PC-9 (cell line): ENCODE measurements around the gene CSH2. TPM values are rescaled to one million over a fixed set of nuclear protein-coding genes. Genes with fewer than 3 reads are reported as not detected.
"Not testable (repeated sequence)": the region's sequence is repeated elsewhere in the genome, so short reads cannot be mapped to it uniquely, and the experiment has no call there.

ENCODE experiments used
- BruUV-seq: library from RNA; stranded (reverse); fragments of 400-500 nt; replicated peaks from 2 replicates; lab custom pipeline; 2021; lab: Mats Ljungman, UMichigan
- CTCF ChIA-PET: fragments of 300-600 bp; sonication (Branson Sonifier 250); formaldehyde crosslinking; loops from one replicate; lab custom pipeline; 2022; ENCODE audit warnings: antibody characterized with exemption; lab: Charles Lee
- POLR2A ChIA-PET: fragments of 300-600 bp; sonication (Branson Sonifier 250); formaldehyde crosslinking; loops from one replicate; lab custom pipeline; 2022; ENCODE audit warnings: antibody characterized with exemption; ENCODE audit not compliant: unreplicated experiment; lab: Charles Lee
- DNase-seq, 2 experiments: peaks; one replicate each; pipeline versions ENCODE4 v3.0.0 to v3.0.0-alpha.2; 2015 to 2022; ENCODE audit warnings: mixed read lengths in 1 of 2
- H2AFZ ChIP-seq: fragments of 200-600 bp; sonication (generic); 2 replicates; pipeline ENCODE4 v1.8.1; 2017; ENCODE audit warnings: antibody characterized with exemption
- H3F3A ChIP-seq: fragments of 200-600 bp; sonication (generic); 2 replicates; pipeline ENCODE4 v1.8.1; 2017; ENCODE audit warnings: antibody characterized with exemption, mild to moderate bottlenecking, low read depth; ENCODE audit not compliant: insufficient read depth
- H3K27ac ChIP-seq: fragments of 200-600 bp; sonication (generic); 2 replicates; pipeline ENCODE4 v1.6.1; 2016; ENCODE audit warnings: mixed run types
- H3K27me3 ChIP-seq: fragments of 200-600 bp; sonication (generic); 2 replicates; pipeline ENCODE4 v1.6.1; 2016; ENCODE audit warnings: low read depth, mixed run types; ENCODE audit not compliant: insufficient read depth
- H3K36me3 ChIP-seq: fragments of 200-600 bp; sonication (generic); 2 replicates; pipeline ENCODE4 v1.6.1; 2016; ENCODE audit warnings: low read depth, mixed run types
- H3K4me1 ChIP-seq: fragments of 200-600 bp; sonication (generic); replicated peaks from 2 replicates; pipeline ENCODE4 v1.6.1; 2016; ENCODE audit warnings: mixed run types; ENCODE audit not compliant: insufficient read depth
- H3K4me2 ChIP-seq: fragments of 200-600 bp; sonication (generic); 2 replicates; pipeline ENCODE4 v1.6.1; 2017; ENCODE audit warnings: mixed run types
- H3K4me3 ChIP-seq: fragments of 200-600 bp; sonication (generic); 2 replicates; pipeline ENCODE4 v1.6.1; 2016; ENCODE audit warnings: mixed run types
- H3K79me2 ChIP-seq: fragments of 200-600 bp; sonication (generic); 2 replicates; pipeline ENCODE4 v1.6.1; 2017; ENCODE audit warnings: low read depth, mixed run types
- H3K9me2 ChIP-seq: fragments of 200-600 bp; sonication (generic); 2 replicates; pipeline ENCODE4 v1.8.1; 2017; ENCODE audit warnings: mild to moderate bottlenecking; ENCODE audit not compliant: insufficient read depth
- H3K9me3 ChIP-seq: fragments of 200-600 bp; sonication (generic); 2 replicates; pipeline ENCODE4 v1.8.1; 2016; ENCODE audit warnings: low read depth; ENCODE audit not compliant: insufficient read depth
- H4K20me1 ChIP-seq: fragments of 200-600 bp; sonication (generic); 2 replicates; pipeline ENCODE4 v1.8.1; 2017; ENCODE audit not compliant: insufficient read depth
- intact Hi-C: fragments of 100-400 bp; cut with micrococcal nuclease; formaldehyde crosslinking; loops from one replicate; pipeline ENCODE4 v1.10.0; 2022; ENCODE audit not compliant: unreplicated experiment
- total RNA-seq: library from RNA; stranded (reverse); gene quantifications from 2 replicates; pipeline ENCODE4 v1.2.3, GENCODE V29; 2021

The CSH2 gene
- total RNA-seq, 1 experiment from 2014 or later: not detected

GRCh38 chr17:63896524-63897354 is 23.3 kb upstream of the CSH2 start, which contains the start of gene CSH1:
CSH1 (minus strand) TSS chr17:63896574; CDS start chr17:63896511, 63 bp downstream.
- BruUV-seq, H3K4me2 ChIP-seq, H3K27ac ChIP-seq, intact Hi-C loops, H3K9me3 ChIP-seq, POLR2A ChIA-PET, H3K79me2 ChIP-seq, H3K36me3 ChIP-seq, H3K4me3 ChIP-seq, H3F3A ChIP-seq, H3K9me2 ChIP-seq, DNase-seq, H2AFZ ChIP-seq, H4K20me1 ChIP-seq, H3K4me1 ChIP-seq, CTCF ChIA-PET: not testable (repeated sequence)
- H3K27me3 ChIP-seq: peaks cover 11% of the 10 kb centered on the region

GRCh38 chr17:63894821-63895220 is 21.3 kb upstream of the CSH2 start:
- intact Hi-C loops: not testable (repeated sequence)

GRCh38 chr17:63894021-63894420 is 20.5 kb upstream of the CSH2 start:
- H3K4me2 ChIP-seq, H3K79me2 ChIP-seq, intact Hi-C loops, H3K9me3 ChIP-seq, H3K4me1 ChIP-seq, H3K4me3 ChIP-seq, H2AFZ ChIP-seq, H3K9me2 ChIP-seq, H3K27me3 ChIP-seq, BruUV-seq, CTCF ChIA-PET, H3F3A ChIP-seq, DNase-seq, POLR2A ChIA-PET, H3K36me3 ChIP-seq, H3K27ac ChIP-seq, H4K20me1 ChIP-seq: not testable (repeated sequence)

More at GRCh38 chr17:63894821-63895220, 21.3 kb upstream of the CSH2 start:
- H3K9me3 ChIP-seq, H3F3A ChIP-seq, H3K79me2 ChIP-seq, H3K9me2 ChIP-seq, H3K4me3 ChIP-seq, H3K27ac ChIP-seq, POLR2A ChIA-PET, DNase-seq, H2AFZ ChIP-seq, H3K27me3 ChIP-seq, H3K4me2 ChIP-seq, H4K20me1 ChIP-seq, H3K4me1 ChIP-seq, H3K36me3 ChIP-seq, BruUV-seq, CTCF ChIA-PET: not testable (repeated sequence)

GRCh38 chr17:63892316-63893037 is 19.0 kb upstream of the CSH2 start:
- H3K79me2 ChIP-seq, H4K20me1 ChIP-seq, H3K4me1 ChIP-seq, POLR2A ChIA-PET, CTCF ChIA-PET, H3F3A ChIP-seq, H3K9me3 ChIP-seq, H2AFZ ChIP-seq, H3K9me2 ChIP-seq, H3K4me2 ChIP-seq, H3K4me3 ChIP-seq, intact Hi-C loops, H3K36me3 ChIP-seq, H3K27ac ChIP-seq, DNase-seq, BruUV-seq, H3K27me3 ChIP-seq: not testable (repeated sequence)
